ENCODE results near the gene SLC16A6.
"Not testable (repeated sequence)": the region's sequence is repeated elsewhere in the genome, so short reads cannot be mapped to it uniquely, and the experiment has no call there.

The SLC16A6 gene, protein sequence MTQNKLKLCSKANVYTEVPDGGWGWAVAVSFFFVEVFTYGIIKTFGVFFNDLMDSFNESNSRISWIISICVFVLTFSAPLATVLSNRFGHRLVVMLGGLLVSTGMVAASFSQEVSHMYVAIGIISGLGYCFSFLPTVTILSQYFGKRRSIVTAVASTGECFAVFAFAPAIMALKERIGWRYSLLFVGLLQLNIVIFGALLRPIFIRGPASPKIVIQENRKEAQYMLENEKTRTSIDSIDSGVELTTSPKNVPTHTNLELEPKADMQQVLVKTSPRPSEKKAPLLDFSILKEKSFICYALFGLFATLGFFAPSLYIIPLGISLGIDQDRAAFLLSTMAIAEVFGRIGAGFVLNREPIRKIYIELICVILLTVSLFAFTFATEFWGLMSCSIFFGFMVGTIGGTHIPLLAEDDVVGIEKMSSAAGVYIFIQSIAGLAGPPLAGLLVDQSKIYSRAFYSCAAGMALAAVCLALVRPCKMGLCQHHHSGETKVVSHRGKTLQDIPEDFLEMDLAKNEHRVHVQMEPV

DNA sequence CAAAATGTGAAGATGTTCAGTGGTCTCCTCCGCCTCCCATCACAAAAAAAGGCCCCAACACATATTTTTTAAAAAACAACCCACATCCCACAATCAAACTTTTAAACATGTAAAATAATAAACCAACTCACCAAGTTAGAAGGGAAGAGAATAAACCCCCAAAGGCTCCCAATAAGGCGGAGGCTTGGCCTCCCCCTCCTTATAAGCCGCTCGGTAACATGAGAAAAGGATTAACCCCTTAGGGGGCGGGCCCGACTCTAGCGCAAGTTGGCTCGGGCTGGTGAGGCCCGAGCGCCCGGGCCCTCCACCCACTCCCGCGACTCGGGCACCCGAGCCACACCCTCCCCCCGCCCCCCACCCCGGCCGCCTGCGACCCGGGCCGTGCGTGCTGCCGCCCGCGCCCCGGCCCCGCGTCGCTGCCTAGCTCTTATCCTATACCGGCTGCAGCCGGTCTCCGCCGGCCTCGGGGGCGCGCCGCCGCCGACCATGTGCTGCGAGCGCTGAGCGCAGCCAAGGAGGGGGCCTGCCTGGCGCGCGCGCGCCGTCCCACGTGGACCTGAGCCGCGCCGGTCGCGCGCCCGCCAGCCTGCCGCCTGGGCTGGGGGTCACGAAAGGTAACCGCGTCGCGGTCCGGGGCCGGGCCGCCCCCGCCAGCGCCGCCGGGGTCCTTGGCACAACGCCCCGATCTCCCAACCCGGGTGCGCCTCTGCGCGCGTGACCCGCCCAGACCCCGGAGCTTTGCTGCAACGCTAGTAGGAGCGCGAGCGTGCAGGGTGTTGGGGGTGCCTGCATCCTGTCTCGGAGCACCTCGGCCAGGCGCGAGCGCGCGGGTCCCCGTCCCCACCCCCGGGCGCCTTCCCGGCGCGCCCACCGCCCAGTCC is at the start of gene SLC16A6, which contains the start of gene ARSG:
Gene SLC16A6, minus strand, starts transcription at position 173 of the 881 bp plus-strand sequence. CDS start 12,807 bp downstream, outside the sequence.
Gene ARSG, plus strand, starts transcription at position 541 of the 881 bp plus-strand sequence. CDS start 15,999 bp downstream, outside the sequence.
- peak; percentile 87 for DNase-seq

DNA sequence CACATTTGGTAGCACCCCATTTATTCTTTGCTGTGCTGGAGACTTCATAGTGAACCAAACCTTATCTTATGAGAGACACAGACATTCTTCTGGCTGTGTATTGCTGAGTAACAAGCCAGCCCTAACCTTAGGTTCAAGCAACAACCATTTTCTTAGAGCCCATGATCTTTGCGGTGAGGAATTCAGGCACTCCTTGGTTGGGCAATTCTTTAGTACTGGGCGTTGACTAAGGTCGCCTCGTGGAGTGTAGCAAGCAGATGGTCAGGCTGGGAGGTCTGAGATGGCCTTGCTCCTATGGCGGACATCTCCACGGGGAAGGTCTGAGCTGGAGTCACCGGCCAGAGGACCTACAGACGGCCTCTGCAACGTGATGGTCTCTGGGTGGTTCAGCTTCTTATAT is 43.5 kb upstream of the SLC16A6 start:
- no peak for DNase-seq

DNA sequence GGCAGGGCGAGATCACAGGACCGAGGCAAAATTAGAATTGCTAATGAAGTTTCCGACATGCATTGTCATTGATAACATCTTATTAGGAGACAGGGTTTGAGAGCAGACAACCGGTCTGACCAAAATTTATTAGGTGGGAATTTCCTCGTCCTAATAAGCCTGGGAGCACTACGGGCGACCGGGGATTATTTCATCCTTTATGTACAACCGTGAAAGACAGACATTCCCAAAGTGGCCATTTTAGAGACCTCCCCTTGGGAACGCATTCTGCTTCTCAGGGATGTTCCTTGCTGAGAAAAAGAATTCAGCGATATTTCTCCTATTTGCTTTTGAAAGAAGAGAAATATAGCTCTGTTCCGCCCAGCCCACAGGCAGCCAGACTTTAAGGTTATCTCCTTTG is 41.0 kb upstream of the SLC16A6 start:
- DNase-seq: not testable (repeated sequence)

DNA sequence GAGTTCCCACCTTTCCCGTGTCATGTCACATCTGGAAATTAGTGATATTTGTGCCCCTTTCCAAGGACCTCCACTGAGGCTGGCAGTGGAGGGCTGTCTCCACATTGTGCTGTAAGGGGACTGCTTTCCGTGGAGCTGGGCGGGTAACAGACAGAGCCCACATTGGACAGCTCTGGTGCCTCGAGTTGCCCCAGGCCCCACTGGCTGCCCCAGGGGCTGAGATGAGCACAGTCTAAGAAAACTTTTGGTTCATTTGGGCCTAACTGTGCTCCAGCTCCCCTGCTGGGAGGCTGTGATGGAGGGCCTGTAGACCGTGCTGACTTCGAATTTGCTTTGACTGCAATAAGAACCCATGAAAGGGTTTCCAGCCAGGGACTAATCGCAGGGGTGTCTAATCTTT is 38.4 kb upstream of the SLC16A6 start:
- no peak for DNase-seq

DNA sequence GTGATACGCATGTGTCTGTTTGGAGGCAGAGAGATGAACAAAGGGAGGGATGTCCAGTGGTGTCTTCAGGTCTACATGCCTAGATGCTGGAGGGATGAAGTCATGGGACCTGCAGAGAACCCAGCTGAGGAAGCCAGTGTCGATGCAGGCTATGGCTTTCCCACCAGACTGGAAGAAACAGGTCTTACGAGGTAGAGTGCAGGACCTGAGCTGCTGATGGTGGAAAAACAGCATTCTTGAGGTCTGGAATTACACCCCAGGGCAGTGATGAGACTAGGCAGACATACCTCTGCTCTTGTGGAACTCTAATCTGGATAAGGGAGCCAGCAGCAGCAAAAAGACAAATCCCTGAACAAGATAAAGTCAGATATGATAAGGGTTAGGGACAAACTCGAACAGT is 37.7 kb upstream of the SLC16A6 start:
- no peak for DNase-seq

DNA sequence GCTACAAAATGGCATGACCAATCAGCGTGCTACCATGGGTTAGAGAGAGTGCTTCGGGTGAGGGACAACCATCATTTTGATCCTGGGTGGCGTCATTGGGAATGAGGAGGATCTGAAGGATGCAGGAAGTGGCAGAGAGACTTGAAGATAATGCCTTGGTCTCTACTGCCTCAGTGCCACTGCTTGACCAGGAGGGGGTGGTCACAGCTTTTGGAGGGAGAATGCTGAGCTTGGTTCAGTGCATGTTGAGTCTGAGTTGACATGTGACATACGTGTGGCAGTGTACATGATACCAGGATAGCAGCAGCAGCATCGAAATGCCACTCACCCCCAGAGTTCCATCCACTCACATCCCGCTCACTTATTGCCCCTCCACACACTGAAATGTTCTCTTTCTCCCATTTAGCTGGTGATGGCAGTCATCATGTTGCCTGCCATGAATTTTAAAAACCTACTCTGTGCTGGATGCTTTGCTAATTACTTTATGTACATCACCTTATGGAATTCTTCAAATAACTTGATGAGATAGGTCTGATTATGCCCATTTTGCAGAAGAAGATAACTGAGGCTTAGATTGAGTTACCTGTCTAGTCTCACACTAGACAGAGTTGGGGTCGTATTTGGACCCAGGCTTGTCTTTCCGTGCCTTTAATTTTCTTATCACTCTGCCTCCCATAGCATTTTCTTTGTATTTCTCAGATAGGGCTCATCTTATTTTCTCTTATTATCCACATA is 37.1 kb upstream of the SLC16A6 start:
- DNase-seq: no peak

DNA sequence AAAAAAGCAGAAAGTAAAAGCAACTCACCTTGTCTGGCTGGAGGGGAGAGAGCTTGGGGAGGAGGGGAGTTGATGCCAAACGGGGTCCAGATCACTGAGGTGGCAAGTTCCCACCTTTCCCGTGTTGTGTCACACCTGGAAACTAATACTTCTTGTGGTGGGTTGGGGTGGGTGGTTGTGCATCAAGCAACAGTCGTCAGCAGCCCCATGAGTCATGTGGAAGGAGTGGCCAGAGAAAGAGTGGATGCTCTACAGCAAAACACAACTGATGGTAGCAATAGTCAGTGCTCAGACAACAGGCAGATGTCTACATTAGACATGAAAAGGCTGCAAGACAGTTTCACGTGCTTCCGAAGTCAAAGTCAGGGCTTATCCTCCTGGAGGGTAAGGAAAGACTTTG is 35.8 kb upstream of the SLC16A6 start:
- DNase-seq: no peak

DNA sequence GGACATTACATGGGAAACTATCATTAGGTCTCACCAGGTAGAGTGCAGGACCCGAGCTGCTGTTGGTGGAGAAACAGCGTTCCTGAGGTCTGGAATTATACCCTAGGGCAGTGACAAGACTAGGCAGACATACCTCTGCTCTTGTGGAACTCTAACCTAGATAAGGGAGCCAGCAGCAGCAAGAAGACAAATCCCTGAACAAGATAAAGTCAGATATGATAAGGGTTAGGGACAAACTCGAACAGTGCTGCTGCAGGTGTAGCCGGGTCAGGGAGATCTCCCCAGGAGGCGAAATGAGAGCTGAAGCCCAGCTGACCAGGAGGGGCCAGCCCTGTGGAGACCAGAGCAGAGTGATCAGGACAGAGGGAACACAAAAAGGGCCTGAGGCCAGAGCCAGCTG is 35.0 kb upstream of the SLC16A6 start:
- no peak for DNase-seq

DNA sequence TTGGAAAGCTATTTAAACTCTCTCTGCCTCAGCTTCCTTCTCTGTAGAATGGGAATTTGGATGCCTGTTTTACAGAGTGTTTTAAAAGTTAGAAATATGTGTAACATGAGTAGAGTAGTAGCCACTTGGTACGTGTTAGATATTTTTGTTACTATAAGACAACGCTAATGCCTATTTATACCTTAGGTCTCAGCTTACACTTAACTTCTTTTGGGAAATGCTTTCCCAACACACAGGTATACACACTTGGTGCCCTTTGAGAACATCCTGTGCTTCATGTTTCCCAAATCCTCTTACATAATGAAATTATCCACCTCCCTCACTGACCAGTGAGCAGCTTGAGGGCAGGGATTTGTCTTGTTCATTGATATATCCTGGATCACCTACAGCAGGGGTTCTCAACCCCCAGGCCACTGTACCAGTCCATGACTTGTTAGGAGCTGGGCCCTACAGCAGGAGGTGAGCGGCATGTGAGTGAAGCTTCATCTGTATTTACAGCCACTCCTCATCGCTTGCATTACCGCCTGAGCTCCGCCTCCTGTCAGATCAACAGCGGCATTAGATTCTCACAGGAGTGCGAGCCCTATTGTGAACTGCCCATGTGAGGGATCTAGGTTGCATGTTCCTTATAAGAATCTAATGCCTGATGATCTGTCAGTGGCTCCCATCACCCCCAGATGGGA is 33.9 kb upstream of the SLC16A6 start:
- no peak for DNase-seq

DNA sequence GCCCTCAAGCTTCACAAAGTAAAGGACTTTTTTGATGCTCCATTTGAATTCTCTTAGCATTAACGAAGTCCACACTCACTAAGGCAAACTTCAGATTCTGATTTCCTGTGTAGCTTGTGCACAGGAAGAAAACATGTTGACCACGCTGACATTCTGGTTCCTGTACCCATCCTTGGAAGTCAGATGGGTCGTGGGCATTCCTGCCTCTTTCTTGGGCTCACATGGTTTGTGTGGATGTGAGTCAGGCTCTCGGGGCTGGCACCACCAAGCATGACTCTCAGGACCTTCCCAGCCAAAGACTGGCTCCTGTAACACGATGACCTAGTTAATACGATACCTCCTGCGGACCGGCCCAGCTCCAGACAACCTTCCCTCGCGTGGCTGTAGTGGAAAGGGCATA is 33.2 kb upstream of the SLC16A6 start:
- no peak for DNase-seq

DNA sequence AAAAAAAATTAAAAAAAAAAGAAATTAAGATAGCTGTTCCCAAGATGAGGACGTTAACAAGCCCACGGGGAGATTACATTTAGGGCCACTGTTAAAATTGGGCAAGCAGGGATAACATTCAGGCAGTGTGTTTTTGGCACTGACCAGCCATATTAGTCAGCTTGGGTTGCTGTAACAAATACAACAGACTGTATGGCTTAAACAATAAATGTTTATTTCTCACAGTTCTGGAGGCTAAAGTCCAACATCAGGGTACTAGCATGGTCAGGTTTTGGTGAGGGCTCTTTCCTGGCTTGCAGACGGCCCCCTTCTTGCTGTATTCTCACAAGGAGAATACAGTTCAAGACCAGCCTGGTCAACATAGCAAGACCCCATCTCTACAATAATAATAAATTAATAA is 31.7 kb upstream of the SLC16A6 start:
- no peak for DNase-seq

DNA sequence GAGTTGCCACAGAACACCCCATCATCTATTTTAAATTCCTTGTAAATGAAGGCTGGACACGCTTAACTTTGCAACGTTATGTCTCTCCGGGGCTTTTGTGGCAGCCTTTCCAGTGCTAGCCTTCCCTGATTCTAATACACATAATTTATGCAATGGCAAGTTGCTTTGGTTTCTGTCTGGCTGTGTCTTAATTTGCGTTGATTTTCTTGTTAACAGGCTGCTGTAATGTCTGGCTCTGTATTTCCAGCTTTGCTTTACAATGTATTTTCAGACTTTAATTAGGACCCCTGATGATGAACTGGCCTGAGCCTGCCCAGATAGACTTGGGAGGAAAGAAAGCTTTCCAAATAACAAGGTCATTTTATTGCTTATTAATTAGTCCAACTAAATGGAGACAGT is 30.6 kb upstream of the SLC16A6 start:
- DNase-seq: no peak

DNA sequence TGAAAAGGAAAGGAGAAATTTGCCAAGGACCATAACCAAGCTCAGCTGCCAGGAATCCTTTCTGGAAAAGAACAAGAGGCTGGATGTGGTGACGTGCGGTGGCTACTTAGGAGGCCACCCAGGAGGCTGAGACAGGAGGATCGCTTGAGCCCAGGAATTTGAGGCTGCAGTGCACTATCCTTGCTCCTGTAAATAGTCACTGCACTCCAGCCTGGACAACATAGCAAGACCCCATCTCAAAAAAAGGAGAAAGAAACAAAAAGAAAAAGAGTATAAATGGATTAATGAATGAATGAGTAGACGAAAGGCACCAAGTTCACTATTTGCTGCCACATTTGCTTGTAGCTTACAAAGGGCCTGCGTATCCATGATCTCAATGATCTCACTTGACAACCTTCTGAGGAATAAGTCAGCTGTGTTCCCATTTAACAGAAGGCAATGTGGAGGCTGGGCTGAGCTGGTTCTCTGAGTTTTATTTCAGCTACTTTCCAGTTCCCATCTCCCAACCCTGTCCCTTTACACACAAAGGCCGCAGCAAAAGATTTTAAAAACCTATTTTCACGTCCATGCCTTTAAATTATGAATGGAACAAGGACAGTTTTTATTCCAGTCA is 30.1 kb upstream of the SLC16A6 start:
- no peak for DNase-seq

DNA sequence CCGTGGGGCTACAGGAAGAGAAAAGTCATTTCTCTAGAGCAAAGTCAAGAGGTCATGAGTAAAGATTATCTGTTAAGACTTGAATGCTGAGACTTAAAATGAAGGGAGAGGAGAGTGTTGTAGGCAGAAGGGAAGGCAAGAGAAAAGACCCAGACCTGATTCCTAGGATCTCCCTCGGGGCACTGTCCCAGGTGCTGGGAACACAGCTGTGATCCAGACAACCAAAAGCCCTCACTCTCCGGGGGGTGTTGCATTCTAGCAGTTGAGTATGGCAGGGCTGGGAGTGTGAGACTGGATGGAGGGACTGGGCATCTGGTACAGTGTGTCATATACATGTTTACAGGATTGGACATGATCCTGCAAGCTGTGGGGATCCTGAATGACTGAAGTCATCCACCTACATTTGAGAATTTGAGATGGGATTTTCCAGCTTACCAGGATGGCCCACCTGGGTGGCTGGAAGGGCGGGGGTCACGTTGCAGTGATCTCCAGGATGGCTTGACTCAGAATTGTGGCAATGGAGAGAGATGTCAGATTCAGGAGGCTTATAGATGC is 29.5 kb upstream of the SLC16A6 start:
- DNase-seq: no peak

DNA sequence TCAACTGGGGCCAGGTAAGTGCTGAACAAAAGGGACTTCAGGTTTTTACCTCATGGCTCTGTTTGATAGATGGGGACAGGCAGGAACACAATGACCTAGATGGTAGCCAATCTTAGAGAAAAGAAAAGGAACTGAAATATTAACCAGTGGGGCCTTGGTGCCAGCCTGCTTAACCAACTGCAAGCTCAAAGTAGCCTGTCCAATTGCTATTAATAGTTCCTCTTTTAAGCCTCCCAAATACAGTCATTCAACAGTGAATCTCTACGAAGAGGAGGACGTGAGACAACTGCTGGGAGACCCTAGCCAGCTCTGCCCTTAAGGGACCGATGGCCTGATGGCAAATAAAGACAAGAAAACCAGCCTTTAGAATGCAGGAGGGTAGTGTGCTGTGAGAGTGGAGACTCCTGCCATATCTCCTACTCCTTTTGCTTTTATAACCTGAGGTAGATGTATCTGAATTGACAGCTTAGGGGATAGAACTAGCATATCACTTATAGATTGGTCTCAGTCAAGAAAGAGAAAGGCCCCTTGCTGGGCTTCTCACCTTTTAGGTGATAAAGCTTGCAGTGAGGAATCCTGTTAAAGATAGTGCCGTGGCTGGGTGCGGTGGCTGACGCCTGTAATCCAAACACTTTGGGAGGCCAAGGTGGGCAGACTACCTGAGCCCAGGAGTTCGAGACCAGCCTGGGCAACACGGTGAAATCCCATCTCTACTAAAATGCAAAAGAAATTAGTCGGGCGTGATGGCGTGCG is 28.7 kb upstream of the SLC16A6 start:
- no peak for DNase-seq

DNA sequence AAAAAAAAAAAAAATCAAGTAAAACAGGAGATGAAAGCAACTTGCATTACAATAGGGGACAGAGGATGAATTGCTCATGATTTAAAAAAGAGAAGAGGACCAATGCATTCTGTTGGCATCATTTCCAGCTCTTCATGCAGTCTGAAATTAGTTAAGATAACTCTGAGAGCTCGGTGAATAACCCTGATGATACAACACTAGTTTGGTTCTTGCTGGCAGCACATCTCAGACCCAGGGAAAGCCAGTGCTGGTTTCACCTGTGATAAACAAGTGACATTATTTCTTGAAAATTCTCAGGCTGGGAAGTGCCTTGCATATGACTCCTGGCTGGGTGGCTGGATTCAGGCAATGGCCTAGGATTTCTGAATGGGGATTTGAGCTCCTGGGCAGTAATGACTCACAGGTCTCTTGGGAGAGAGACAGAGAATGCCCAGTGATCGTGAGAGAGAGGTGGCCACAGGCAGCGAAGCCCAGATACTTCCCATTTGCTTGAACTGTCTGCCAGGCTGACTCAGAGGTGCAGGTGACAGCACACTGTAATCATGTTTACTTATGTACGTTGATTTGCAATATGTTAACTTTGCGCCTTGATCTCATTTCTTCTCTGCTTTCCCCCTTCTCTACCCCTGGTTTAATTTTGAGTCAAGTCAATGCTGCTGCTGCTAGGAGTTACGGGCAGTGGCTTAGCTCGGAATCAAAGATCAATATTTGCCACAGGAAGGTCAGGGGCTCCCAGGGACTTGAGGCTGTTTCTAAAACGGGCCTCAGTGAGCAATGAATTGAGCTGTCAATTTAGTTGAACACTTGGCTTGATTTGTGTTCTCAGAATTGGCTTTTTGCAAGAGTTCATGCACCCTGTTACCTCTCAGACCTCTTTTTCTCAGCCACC is 27.4 kb upstream of the SLC16A6 start:
- DNase-seq: no peak

DNA sequence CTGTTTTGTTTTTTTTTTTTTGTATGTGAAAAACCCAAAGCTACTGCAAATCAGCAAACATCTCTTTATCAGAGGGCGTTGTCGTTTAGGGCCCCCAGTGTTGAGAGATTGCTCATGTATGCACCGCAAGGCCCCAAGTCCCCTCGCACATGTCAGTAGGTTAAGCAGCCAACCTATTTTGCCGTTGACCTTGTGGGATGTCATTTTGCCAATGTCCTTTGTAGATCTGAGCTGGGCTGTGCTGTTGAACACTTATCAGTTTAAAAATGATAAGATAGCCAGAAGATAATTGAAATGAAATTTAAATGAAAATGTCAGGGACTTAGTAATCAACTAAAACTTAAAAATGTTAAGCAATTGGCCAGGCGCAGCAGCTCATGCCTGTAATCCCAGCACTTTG is 26.5 kb upstream of the SLC16A6 start:
- DNase-seq: no peak

DNA sequence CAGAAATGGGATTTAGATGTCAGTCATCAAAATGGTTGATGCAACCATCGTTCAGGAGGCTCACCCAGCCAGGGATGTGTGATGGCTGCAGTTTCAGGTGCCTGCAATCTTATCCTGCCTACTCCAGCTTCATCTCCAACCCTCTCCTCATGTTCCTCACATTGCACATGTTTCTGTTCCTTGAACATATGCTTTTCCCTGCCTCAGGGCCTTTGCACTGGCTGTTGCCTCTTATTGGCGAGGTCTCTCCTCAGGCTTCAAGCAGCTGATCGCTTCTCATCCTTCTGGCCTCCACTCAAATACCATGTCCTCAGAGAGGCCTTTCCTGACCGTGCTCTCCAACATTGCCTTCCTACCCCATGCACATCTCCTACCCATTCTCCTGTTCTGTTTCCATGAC is 25.0 kb upstream of the SLC16A6 start:
- no peak for DNase-seq

DNA sequence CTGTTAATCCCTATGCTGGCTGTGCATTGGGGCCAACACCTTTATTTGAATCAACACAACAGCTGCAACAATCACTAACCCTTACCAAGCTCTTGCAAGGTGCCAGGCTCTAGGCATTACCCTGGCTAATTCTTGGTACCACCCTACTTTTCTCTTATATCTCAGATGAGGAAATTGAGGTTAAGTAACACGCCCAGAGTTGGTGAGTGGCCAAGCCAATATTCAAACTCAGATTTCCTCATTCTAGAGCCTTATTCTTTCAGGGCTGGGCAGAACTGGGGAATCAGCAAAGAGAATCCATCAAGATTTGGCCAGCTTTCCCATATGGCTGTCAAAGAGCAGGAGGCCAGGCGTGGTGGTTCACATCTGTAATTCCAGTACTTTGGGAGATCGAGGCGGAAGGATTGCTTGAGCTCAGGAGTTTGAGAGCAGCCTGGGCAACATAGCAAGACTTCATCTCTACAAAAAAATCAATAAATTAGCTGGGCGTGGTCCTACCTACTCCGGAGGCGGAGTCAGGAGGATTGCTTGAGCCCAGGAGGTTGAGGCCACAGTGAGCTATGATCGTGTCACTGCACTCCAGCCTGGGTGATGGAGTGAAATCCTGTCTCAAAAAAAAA is 24.1 kb upstream of the SLC16A6 start:
- no peak for DNase-seq
